NB4 (cell line): Measurements from ENCODE around the gene OR56A1.

Source experiments
- MAX ChIP-seq: IDR thresholded peaks from 2 replicates; pipeline ENCODE4 v1.6.1; 2011; ENCODE audit warnings: low read depth, low read length
- POLR2A ChIP-seq: IDR thresholded peaks from 2 replicates; pipeline ENCODE4 v1.6.1; 2011; ENCODE audit warnings: mild to moderate bottlenecking; ENCODE audit not compliant: insufficient read length; ENCODE audit errors: extremely low read depth
- TF ChIP-seq, protein P1 (sequence below): IDR thresholded peaks from one replicate; pipeline ENCODE4 v1.5.1; 2012; ENCODE audit warnings: low read depth, low read length

GRCh38 chr11:6012035-6012668, 18.4 kb downstream of the OR56A1 start:
- TF ChIP-seq, protein P1, sequence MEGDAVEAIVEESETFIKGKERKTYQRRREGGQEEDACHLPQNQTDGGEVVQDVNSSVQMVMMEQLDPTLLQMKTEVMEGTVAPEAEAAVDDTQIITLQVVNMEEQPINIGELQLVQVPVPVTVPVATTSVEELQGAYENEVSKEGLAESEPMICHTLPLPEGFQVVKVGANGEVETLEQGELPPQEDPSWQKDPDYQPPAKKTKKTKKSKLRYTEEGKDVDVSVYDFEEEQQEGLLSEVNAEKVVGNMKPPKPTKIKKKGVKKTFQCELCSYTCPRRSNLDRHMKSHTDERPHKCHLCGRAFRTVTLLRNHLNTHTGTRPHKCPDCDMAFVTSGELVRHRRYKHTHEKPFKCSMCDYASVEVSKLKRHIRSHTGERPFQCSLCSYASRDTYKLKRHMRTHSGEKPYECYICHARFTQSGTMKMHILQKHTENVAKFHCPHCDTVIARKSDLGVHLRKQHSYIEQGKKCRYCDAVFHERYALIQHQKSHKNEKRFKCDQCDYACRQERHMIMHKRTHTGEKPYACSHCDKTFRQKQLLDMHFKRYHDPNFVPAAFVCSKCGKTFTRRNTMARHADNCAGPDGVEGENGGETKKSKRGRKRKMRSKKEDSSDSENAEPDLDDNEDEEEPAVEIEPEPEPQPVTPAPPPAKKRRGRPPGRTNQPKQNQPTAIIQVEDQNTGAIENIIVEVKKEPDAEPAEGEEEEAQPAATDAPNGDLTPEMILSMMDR: no peak
- TF ChIP-seq POLR2A (no peak), MAX (no peak)
